ENCODE measurements around the gene ANK3.
"Not testable (repeated sequence)": the region's sequence is repeated elsewhere in the genome, so short reads cannot be mapped to it uniquely, and the experiment has no call there.

The ANK3 gene

GRCh38 chr10:60073397-60073780 is 316.3 kb downstream of the ANK3 start:
- peak; percentile 89 for DNase-seq

DNA sequence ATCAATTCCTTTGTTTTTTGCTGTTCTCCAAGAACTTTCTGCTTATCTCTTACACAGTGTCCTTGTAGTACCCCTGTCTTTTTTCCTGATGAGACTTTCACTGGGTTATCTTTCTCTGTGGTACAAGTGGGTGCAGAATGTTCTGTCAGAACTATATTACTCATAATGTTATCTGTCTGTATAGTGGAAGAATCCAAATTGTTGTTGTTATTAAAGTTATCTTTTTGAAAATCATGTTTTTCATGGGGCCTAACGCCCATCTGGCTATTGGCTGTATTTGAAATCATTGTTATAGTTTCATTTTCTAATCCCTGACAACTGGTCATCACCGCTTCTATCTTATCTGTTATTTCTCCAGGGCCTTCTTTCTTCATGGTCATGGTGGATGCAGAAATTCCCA is 320.4 kb downstream of the ANK3 start:
- peak; percentile 30 for DNase-seq

DNA sequence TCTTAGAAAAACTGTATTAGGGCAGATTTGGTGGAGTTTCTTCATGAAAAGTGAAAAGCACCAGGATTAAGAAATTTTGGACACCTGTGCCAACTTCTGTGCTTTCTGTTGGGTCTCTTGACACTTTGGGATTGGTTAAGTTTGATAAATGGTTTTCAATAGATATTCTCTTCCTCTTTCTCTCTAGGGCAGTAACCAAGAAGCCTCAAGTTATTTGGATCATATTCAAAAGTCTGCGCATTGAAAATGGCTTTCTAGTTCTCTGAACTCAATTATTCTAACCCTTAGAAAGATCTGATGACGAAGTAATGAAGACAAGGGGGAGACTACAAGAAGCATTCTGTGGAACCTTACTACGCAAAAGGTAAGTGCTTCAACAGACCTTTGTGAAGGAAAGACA is 339.3 kb downstream of the ANK3 start:
- DNase-seq = peak; percentile 77

GRCh38 chr10:60048091-60048501 is 341.6 kb downstream of the ANK3 start:
- DNase-seq = peak; percentile 25

DNA sequence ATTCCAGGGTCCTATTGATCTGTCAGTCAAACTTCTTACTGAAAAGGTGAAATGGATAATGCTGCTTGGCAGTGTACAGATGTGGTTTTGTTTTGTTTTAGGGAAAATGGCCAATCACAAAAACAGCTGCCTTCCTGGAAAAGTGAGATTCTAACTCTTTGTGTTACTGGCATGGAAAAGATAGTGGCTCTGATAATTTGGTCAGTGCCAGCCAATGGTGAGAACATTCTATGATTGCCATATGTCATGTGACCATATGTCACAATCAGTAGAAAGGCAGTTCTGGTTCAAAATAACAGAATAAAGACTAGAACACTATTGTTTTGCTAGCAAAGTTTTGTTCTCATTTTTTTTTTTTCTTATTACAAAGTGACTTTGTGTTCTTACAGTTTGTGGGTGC is 344.1 kb downstream of the ANK3 start:
- peak; percentile 69 for DNase-seq

- no peak for DNase-seq
These were observed 344.7 kb downstream of the ANK3 start for GRCh38 chr10:60044971-60045370.

GRCh38 chr10:60044242-60044641 is 345.4 kb downstream of the ANK3 start:
- DNase-seq = no peak

DNA sequence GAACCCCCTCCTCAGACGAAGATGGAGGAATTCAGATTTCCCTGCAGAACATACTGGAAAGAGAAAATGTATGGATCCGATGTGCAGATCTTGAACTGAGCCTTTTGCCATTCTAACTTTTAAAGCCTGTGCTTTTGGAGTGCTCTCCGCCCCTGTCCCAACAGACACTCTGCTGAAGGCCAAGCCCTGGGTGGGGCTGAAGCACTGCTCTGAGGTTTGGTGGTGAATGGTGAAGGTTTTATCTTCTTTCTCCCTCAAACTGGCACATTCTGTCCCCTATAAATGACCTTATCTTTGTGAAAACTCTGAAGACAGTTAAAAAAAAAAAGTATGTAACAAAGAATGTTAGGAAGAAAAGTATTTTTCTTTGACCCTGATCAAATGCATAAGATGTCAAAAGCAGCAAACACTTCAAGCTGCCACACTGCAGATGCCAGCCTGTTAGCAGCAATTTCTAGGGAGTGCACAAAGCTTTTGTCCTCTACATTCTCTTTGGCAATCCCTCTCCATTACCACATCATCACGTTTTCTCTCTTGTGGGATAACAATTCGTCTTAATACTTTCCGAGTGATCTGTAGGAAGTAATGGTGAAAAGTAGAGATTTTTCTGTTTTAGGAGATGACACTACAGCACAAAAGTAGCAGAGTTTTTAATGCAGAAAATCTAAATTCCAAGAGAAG is 346.0 kb downstream of the ANK3 start:
- peak; percentile 59 for DNase-seq

DNA sequence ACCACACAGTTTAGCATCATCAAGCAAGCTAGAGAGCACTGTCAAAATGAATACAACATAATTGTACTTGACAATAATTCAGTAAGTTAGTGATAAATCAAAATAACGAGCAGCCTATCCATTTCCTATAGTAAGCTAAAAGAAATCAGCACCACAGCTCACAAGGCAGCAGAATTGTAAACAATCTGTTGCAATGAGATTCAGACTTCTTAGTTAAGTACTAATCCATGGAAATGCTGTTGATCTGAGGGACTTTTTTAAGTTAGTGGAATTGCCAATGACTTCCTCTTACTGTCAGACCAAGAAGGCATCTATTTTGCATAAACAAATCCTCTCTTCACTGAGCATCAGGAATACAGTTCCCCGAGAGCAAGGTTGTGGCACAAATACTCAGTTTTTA is 346.8 kb downstream of the ANK3 start:
- DNase-seq = peak; percentile 33

- no peak for DNase-seq
These were observed 347.4 kb downstream of the ANK3 start for GRCh38 chr10:60042262-60042661.

- DNase-seq = peak; percentile 59
These were observed 348.1 kb downstream of the ANK3 start for GRCh38 chr10:60041489-60042133.

GRCh38 chr10:60040014-60040662 is 349.5 kb downstream of the ANK3 start:
- no peak for DNase-seq

GRCh38 chr10:60035984-60036383 is 353.7 kb downstream of the ANK3 start:
- no peak for DNase-seq

- not testable (repeated sequence) for DNase-seq
These were observed 354.3 kb downstream of the ANK3 start for GRCh38 chr10:60035375-60035774.

DNA sequence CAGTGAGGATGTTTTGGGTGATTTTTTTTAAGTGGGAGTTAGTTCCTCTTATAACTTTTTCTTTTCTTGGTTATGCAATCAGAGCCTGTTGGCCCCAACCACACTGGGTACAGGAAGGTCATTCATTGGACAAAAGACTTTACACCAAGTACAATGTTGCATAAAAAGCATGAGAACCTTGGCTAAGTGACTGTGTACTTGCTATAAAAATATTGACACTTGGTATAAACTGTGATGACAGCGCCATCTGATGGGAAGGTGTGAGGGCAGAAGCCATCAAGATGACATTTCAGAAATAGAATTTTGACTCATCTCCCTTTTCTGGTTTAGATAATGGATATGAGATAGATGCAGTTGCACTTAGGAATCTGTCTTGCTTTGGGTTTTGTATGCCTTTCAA is 357.0 kb downstream of the ANK3 start:
- DNase-seq = peak; percentile 97

- peak; percentile 47 for DNase-seq
These were observed 358.0 kb downstream of the ANK3 start for GRCh38 chr10:60031664-60032063.

- DNase-seq = no peak
These were observed 358.5 kb downstream of the ANK3 start for GRCh38 chr10:60031183-60031582.

- no peak for DNase-seq
These were observed 360.2 kb downstream of the ANK3 start for GRCh38 chr10:60029475-60029874.

DNA sequence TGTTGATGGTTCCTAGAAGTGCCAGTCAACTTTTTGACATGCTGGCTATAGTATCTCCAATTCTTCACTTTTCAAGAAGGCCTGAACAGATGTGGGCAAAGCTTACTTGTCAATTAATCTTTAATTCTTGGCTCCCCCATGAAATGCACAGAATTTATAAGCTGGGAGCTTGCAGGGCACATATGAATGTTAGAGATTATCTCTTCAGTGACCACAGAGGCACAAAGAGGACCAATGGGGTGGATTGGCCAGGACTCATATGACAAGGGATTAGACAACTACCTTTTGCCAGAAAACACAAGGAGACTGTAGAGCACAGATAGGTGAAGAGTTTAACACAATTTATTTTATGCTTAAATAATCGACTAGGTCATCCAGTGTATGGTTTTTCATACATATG is 361.6 kb downstream of the ANK3 start:
- peak; percentile 92 for DNase-seq

DNA sequence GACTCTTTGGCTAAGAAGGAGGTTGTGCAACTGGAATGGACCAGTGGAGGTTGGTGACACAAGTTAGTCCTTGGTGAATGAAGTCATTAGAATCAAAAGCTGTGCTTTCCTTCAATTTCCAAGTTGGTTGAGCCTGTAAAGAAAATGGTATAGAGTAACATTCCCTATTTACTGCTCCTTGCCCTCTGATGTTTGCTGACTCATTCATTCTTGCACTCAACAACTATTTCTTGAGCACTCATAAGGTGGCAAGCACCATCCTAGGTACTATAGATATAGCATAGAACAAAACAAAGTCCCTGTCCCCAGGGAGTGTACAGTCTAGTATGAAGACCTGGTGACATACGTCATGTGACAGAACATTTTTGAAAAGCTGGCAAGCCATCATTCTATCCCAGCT is 364.4 kb downstream of the ANK3 start:
- no peak for DNase-seq

DNA sequence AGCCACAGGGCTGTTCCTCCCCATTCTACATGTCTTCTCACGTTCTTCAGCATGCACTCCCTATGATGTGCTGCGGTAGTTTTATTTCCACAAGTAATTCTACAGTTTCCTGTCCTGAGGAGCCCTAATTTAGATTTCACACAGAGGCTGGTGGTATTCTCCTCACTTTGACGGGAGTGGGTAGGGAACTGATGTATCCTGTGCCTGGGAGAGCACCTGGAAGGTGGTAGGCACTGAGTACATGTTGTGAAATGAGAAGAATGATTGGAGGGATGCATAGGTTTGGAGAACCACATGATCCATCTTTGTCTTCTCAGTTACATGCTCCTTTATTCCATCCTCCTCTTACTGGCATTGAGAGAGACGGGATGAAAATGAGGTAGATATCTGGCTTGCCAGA is 365.2 kb downstream of the ANK3 start:
- DNase-seq = no peak

- DNase-seq = peak; percentile 24
These were observed 366.4 kb downstream of the ANK3 start for GRCh38 chr10:60023155-60023877.

DNA sequence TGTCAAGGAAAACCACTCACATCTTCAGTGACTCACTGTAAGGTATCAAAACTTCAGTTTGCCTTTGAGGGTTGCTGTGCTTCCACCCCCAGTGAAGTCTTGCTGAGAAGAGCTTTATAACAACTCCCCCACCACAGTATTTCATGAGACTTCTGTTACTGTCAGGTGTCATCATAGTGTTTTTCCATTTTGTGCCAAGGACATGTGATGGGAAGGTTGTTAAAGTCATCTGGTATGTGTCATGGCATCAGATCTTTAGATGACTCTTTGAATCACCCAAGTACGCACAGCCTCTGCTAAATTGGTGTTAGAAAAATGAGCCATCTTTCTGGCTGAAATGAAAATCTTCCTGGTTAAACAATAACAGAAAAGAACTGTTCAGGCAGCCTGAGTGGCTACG is 368.3 kb downstream of the ANK3 start:
- DNase-seq = no peak

DNA sequence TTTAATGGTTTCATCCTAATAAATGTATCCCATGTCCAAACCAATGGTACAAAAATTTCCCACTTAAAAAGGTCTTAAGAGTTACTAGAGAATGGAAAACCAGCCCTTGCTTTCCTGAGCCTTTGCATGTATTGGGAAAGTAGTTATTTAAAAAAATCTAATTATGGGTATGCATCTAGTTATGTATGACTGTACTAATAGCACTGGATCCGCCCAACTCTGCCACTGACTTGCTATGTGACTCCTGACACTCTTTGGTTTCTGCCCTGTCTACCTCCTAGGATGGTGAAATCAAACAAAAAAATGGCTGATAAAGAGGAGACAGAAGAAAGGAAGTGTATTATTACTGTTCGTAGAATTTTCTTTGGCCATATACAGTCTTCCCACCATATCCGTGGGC is 372.9 kb downstream of the ANK3 start:
- no peak for DNase-seq

Measured in OCI-M1 (cell line).